HEK293T (cell line): ENCODE results near the gene ECPAS.

Experiments used
- CTCF ChIA-PET: fragments of 350-600 bp; formaldehyde crosslinking; extraction: SDS; loops from one replicate; lab custom pipeline; 2021; ENCODE audit warnings: antibody characterized with exemption, inconsistent platforms; lab: Yijun Ruan, JAX
- POLR2A ChIA-PET: fragments of 350-600 bp; formaldehyde crosslinking; extraction: SDS; loops from one replicate; lab custom pipeline; 2020; ENCODE audit warnings: antibody characterized with exemption, inconsistent platforms; lab: Yijun Ruan, JAX
- DNase-seq: peaks from one replicate; pipeline ENCODE4 v3.0.0; 2012; ENCODE audit warnings: mixed read lengths; ENCODE audit errors: extremely low spot score
- ARNT ChIP-seq: fragments of 450-650 bp; IDR thresholded peaks from 2 replicates; pipeline ENCODE4 v1.6.1; 2017; ENCODE audit warnings: mild to moderate bottlenecking
- BHLHE40 ChIP-seq: fragments of 450-650 bp; IDR thresholded peaks from 2 replicates; pipeline ENCODE4 v1.6.1; 2016; ENCODE audit warnings: mild to moderate bottlenecking, moderate library complexity, borderline replicate concordance
- CTBP1 ChIP-seq: fragments of 450-650 bp; IDR thresholded peaks from 2 replicates; pipeline ENCODE4 v1.6.1; 2016; ENCODE audit warnings: borderline replicate concordance
- ELF4 ChIP-seq: fragments of 450-650 bp; IDR thresholded peaks from 2 replicates; pipeline ENCODE4 v1.6.1; 2017; ENCODE audit warnings: antibody characterized with exemption
- FOXA1 ChIP-seq: fragments of 450-650 bp; IDR thresholded peaks from 2 replicates; pipeline ENCODE4 v1.6.1; 2016; ENCODE audit warnings: mild to moderate bottlenecking
- FOXK2 ChIP-seq: fragments of 450-650 bp; IDR thresholded peaks from 2 replicates; pipeline ENCODE4 v1.6.1; 2016; ENCODE audit warnings: mild to moderate bottlenecking
- FOXM1 ChIP-seq: fragments of 450-650 bp; IDR thresholded peaks from 2 replicates; pipeline ENCODE4 v1.6.1; 2017; ENCODE audit warnings: mild to moderate bottlenecking, borderline replicate concordance
- HDGF ChIP-seq: fragments of 450-650 bp; IDR thresholded peaks from 2 replicates; pipeline ENCODE4 v1.6.1; 2017; ENCODE audit warnings: antibody characterized with exemption, borderline replicate concordance
- L3MBTL2 ChIP-seq: fragments of 450-650 bp; conservative IDR thresholded peaks from 2 replicates; pipeline ENCODE4 v1.6.1; 2016; ENCODE audit warnings: mild to moderate bottlenecking
- LEF1 ChIP-seq: fragments of 450-650 bp; IDR thresholded peaks from 2 replicates; pipeline ENCODE4 v1.6.1; 2017; ENCODE audit warnings: mild to moderate bottlenecking, borderline replicate concordance
- NFRKB ChIP-seq: fragments of 450-650 bp; IDR thresholded peaks from 2 replicates; pipeline ENCODE4 v1.6.1; 2016; ENCODE audit warnings: mild to moderate bottlenecking, moderate library complexity
- SP1 ChIP-seq: fragments of 450-650 bp; IDR thresholded peaks from 2 replicates; pipeline ENCODE4 v1.6.1; 2017
- SUZ12 ChIP-seq: fragments of 450-650 bp; IDR thresholded peaks from 2 replicates; pipeline ENCODE4 v1.6.1; 2016; ENCODE audit warnings: mild to moderate bottlenecking
- TARDBP ChIP-seq: fragments of 450-650 bp; IDR thresholded peaks from 2 replicates; pipeline ENCODE4 v1.6.1; 2016
- ZNF384 ChIP-seq: fragments of 450-650 bp; IDR thresholded peaks from 2 replicates; pipeline ENCODE4 v1.6.1; 2016
- TF ChIP-seq, protein P1 (sequence below): fragments of 450-650 bp; IDR thresholded peaks from 2 replicates; pipeline ENCODE4 v1.6.1; 2016

ECPAS gene

DNA sequence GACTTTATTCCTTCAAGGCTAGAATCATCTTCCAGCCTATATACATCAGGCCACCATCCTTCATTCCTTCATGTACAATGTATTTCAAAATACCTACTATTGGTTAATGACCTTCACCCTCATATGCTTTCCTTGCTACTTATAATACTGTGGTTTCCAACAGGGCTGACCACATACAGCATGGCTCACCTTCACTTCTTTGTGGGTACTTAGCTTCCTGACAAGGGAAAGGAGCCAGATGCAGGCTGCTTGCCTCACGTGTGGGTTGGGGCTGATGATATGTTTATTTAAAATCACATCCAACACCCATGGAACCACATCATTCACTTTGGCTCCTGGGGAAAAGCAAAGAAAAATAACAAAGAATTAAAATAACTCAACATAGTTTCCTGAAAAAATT is 90.2 kb downstream of the ECPAS start:
- ChIA-PET POLR2A (no interaction called here), CTCF (no interaction called here)
- DNase-seq, result no peak
- TF ChIP-seq LEF1 (no peak), TARDBP (no peak), SUZ12 (no peak), L3MBTL2 (no peak), FOXA1 (no peak), SP1 (no peak), FOXM1 (no peak), CTBP1 (no peak), ELF4 (no peak), NFRKB (no peak), FOXK2 (no peak), HDGF (no peak)
- TF ChIP-seq, protein P1, sequence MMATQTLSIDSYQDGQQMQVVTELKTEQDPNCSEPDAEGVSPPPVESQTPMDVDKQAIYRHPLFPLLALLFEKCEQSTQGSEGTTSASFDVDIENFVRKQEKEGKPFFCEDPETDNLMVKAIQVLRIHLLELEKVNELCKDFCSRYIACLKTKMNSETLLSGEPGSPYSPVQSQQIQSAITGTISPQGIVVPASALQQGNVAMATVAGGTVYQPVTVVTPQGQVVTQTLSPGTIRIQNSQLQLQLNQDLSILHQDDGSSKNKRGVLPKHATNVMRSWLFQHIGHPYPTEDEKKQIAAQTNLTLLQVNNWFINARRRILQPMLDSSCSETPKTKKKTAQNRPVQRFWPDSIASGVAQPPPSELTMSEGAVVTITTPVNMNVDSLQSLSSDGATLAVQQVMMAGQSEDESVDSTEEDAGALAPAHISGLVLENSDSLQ, result no peak

DNA sequence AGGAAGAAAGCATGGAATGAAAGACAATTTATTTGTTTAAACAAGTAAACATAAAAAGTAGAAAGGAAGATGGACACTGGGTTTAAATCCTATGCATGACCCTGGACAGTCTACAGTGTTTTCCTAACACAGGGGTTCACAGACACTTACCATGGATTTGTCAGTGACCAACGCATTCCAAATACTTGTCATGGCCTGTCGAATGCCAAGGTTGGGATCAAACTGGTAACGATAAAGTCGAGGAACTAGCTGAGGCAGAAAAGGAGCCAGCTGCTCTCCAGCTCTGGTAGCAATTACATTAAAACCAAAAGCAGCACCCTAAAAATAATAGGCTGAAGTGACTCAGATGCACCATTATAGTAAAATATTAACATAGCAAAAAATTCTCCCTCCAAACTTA is 94.8 kb downstream of the ECPAS start:
- TF ChIP-seq ARNT (no peak), FOXM1 (no peak), LEF1 (no peak), BHLHE40 (no peak), SP1 (no peak), SUZ12 (no peak), ZNF384 (no peak), TARDBP (no peak), NFRKB (no peak), FOXK2 (no peak), CTBP1 (no peak), ELF4 (no peak), L3MBTL2 (no peak)
- TF ChIP-seq, protein P1, result no peak
- ChIA-PET POLR2A (no interaction called here), CTCF (no interaction called here)
- no peak for DNase-seq

DNA sequence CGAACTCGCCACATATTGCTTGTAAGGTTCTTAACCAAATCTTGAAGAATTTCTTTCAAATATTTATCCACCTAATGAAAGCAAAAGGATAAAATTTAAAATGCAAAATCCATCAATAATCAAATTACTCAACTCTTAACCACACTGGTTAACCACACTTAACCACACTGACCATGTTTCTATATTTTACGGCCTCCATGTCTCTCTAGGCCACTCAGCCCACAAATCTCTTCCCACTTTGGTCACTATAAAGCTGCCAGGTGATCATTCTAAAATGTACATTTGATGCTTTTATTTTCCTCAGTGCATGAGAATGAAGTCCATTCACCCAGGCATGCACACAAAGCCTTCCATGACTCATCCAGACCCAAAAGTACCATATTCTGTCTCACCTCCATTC is 97.8 kb downstream of the ECPAS start:
- ChIA-PET POLR2A (no interaction called here), CTCF (no interaction called here)
- no peak for TF ChIP-seq NFRKB
- no peak for TF ChIP-seq ZNF384
- TF ChIP-seq CTBP1, result no peak
- no peak for DNase-seq

DNA sequence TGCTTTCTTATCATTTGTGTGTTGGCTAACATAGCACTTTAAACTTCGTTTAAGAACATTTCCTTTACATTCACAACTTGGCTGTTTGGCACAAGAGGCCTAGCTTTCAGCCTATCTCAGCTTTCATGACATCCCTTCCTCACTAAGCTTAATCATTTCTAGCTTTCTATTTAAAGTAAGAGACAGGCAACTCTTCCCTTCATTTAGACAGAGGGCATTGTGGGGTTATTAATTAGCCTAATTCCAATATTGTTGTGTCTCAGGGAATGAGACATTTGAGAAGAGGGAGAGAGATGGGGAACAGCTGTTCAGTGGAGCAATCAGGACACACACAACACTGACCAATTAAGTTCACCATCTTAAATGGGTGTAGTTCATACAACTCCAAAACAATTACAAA is 103.2 kb downstream of the ECPAS start:
- CTCF ChIA-PET, result no interaction called here

DNA sequence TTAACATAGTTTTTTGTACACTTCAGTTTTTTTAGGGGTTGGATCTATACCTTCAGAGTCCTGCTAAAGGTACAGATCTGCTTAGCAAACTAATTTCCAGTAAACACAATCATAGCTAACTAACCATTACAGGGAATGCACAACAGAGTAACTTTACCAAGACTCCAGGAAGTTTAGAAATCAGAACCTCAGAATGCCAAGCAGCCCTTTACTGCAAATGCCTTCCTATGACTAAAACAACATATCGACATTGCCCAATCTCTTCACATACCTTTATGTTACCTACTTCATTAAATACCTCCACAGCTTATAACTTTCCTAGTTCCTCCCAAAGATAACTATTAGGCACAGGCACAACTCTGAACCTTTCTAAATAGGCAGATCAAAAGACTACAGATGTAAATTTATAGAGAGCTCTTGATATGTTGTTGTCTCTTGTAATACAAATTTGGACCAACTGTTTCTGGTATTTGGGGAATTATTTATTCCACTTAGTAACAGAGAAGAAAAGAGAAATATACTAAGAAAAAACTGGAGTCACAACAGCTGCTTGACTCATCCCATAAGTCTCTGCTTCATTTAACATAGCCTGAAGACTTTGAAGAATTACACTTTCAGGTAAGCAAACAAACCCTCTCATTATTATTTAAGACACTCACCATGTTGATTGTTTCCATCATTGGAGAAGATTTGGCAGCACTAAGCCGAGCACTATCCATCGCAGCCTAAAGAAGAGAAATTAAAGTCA is 108.2 kb downstream of the ECPAS start:
- no peak for TF ChIP-seq FOXM1
- TF ChIP-seq LEF1, result no peak
- no peak for TF ChIP-seq HDGF
- TF ChIP-seq SUZ12, result no peak
- no peak for TF ChIP-seq TARDBP
- TF ChIP-seq SP1, result no peak
- ChIA-PET CTCF (no interaction called here), POLR2A (no interaction called here)
- DNase-seq, result no peak

More for the DNA sequence above, 103.2 kb downstream of the ECPAS start:
- POLR2A ChIA-PET, result no interaction called here
- TF ChIP-seq TARDBP (no peak), ARNT (no peak), FOXA1 (no peak)
- DNase-seq, result no peak

DNA sequence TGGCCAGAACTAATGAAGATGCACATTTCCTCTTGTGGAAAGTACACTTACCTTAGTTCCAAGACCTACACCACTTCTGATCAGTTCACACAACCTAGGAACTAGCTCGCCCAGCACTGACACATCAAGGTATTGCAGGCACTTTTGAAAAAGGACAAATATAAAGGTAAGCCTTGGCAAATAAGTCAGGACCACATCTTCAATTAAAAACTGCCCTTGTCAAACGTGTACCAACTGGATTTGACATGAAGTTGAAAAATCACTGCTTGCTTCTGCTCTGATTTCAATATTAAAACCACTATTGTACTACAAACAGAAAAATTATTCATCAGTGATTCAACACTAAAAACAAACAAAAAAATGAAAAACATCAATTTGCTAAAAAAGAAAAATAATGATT is 109.1 kb downstream of the ECPAS start:
- ChIA-PET CTCF (no interaction called here), POLR2A (no interaction called here)
- DNase-seq, result no peak
- TF ChIP-seq ZNF384, result no peak
- no peak for TF ChIP-seq ARNT
- TF ChIP-seq L3MBTL2, result no peak
- TF ChIP-seq SUZ12, result no peak
- no peak for TF ChIP-seq SP1
- no peak for TF ChIP-seq CTBP1
- no peak for TF ChIP-seq HDGF
- TF ChIP-seq, protein P1, result no peak
- TF ChIP-seq TARDBP, result no peak
- no peak for TF ChIP-seq NFRKB
- TF ChIP-seq FOXM1, result no peak
- TF ChIP-seq ELF4, result no peak
- TF ChIP-seq BHLHE40, result no peak
- no peak for TF ChIP-seq FOXA1
- TF ChIP-seq LEF1, result no peak
- TF ChIP-seq FOXK2, result no peak

DNA sequence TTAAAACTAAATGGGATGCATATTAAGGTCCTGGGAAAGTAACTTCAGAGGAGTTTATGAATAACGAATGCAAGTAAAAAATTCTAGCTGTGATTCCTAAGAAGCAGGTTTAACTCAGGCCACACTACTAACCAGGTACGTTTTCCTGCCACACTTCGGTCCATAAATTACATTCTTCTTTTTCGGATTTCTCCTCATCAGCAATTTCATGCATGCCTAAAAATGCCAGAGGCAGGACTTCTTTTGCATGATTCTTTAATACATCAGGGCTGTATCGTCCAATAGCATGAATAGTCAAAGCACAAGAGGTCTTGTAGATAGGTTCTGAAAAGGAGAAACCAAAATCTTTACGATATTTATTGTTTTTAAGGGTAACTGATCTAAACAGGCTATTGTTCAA is 111.9 kb downstream of the ECPAS start:
- ChIA-PET CTCF (no interaction called here), POLR2A (no interaction called here)
- no peak for DNase-seq
- TF ChIP-seq TARDBP (no peak), FOXM1 (no peak), ZNF384 (no peak), FOXA1 (no peak), SUZ12 (no peak), L3MBTL2 (no peak), ARNT (no peak), HDGF (no peak), NFRKB (no peak), CTBP1 (no peak), SP1 (no peak), FOXK2 (no peak), BHLHE40 (no peak), ELF4 (no peak), LEF1 (no peak)
- TF ChIP-seq, protein P1, result no peak
